GM18520 (cell line): ENCODE data around the gene ISLR.
"Not testable (repeated sequence)": the region's sequence is repeated elsewhere in the genome, so short reads cannot be mapped to it uniquely, and the experiment has no call there.

Experiments
- ATAC-seq: cut with Tn5 transposase; IDR thresholded peaks from one replicate; pipeline ENCODE4 v1.9.1; 2021; ENCODE audit not compliant: unreplicated experiment

Gene ISLR

GRCh38 chr15:74136814-74137536 lies 36.5 kb upstream of the ISLR start:
- no peak for ATAC-seq

GRCh38 chr15:74137537-74137894 lies 36.0 kb upstream of the ISLR start:
- no peak for ATAC-seq

GRCh38 chr15:74138642-74139041 lies 34.9 kb upstream of the ISLR start:
- no peak for ATAC-seq

- ATAC-seq = no peak
These were observed 31.9 kb upstream of the ISLR start for GRCh38 chr15:74141591-74141990.

- no peak for ATAC-seq
These were observed 29.2 kb upstream of the ISLR start for GRCh38 chr15:74144153-74144775.

GRCh38 chr15:74146277-74146800 lies 27.2 kb upstream of the ISLR start:
- no peak for ATAC-seq

- no peak for ATAC-seq
These were observed 26.5 kb upstream of the ISLR start for GRCh38 chr15:74147051-74147450.

GRCh38 chr15:74155766-74156417 lies 17.6 kb upstream of the ISLR start:
- no peak for ATAC-seq

GRCh38 chr15:74156678-74157411 lies 16.7 kb upstream of the ISLR start:
- ATAC-seq = no peak

GRCh38 chr15:74157868-74158827 lies 15.4 kb upstream of the ISLR start:
- no peak for ATAC-seq

- ATAC-seq = peak; percentile 56
These were observed 14.5 kb upstream of the ISLR start for GRCh38 chr15:74158855-74159650.

GRCh38 chr15:74159773-74160172 lies 13.7 kb upstream of the ISLR start:
- no peak for ATAC-seq

- not testable (repeated sequence) for ATAC-seq
These were observed 13.1 kb upstream of the ISLR start for GRCh38 chr15:74160390-74160789.

GRCh38 chr15:74162195-74162536 lies 11.3 kb upstream of the ISLR start:
- ATAC-seq = not testable (repeated sequence)

- no peak for ATAC-seq
These were observed 8.0 kb upstream of the ISLR start for GRCh38 chr15:74165461-74165860.

GRCh38 chr15:74167891-74168331 lies 5.6 kb upstream of the ISLR start:
- ATAC-seq = no peak

GRCh38 chr15:74168711-74169126 lies 4.8 kb upstream of the ISLR start:
- ATAC-seq = no peak

GRCh38 chr15:74170071-74170844 lies 3.3 kb upstream of the ISLR start:
- ATAC-seq = no peak
